Activated naive CD4-positive, alpha-beta T cell treated with anti-CD3 and anti-CD28 coated beads, Interleukin-2, amount 50 U/mL, for 72 hours (primary cell): ENCODE measurements around the gene TTC21B. TPM values are rescaled to one million over a fixed set of nuclear protein-coding genes. Genes with fewer than 3 reads are reported as not detected.

Source experiments
- ATAC-seq, 2 donors: fragments of 150-1000 bp; cut with Tn5 transposase; 2 replicates each; pipeline ENCODE4 v1.10.0; 2021; ENCODE audit warnings: mild to moderate bottlenecking in 2 of 2, moderate library complexity in 2 of 2
- DNase-seq, 2 donors: peaks; one replicate each; pipeline ENCODE4 v3.0.0; 2021 to 2022; ENCODE audit warnings: low spot score in 2 of 2
- H3K27ac Mint-ChIP-seq, 2 donors: one replicate each; pipeline ENCODE4 v1.8.0; 2022; ENCODE audit warnings: mild to moderate bottlenecking in 2 of 2, mixed read lengths in 2 of 2
- H3K36me3 Mint-ChIP-seq, 2 donors: one replicate each; pipeline ENCODE4 v1.8.0; 2022; ENCODE audit warnings: mixed read lengths in 2 of 2
- H3K9me3 Mint-ChIP-seq, 2 donors: one replicate each; pipeline ENCODE4 v1.8.0; 2022; ENCODE audit warnings: mixed read lengths in 2 of 2
- total RNA-seq, 2 donors: library from RNA; stranded (reverse); gene quantifications; one replicate each; pipeline ENCODE4 v1.2.3, GENCODE V29; 2022

Gene TTC21B
- total RNA-seq, 2 donors from 2014 or later = 22.6 to 27.3 TPM

GRCh38 chr2:165941827-165942226, 11.7 kb downstream of the TTC21B start:
- ATAC-seq (no peak), DNase-seq (no peak)
- no peak overlapping the region for H3K27ac Mint-ChIP-seq
- H3K36me3 Mint-ChIP-seq = peaks cover 15 to 24% of the 10 kb centered on the region in 2 donors
- H3K9me3 Mint-ChIP-seq = no peaks in the 10 kb centered on the region

- peak overlapping the region in 1 of 2 donors; percentile 13 for H3K27ac Mint-ChIP-seq
- H3K9me3 Mint-ChIP-seq = no peaks in the 10 kb centered on the region
- ATAC-seq = no peak
- DNase-seq = no peak
- H3K36me3 Mint-ChIP-seq = peaks cover 15 to 31% of the 10 kb centered on the region in 2 donors
Measured at GRCh38 chr2:165938237-165938636, 15.3 kb downstream of the TTC21B start.

- H3K9me3 Mint-ChIP-seq = no peaks in the 10 kb centered on the region
- no peak for DNase-seq
- H3K27ac Mint-ChIP-seq = no peak overlapping the region
- ATAC-seq = no peak
- H3K36me3 Mint-ChIP-seq = peaks cover 2 to 10% of the 10 kb centered on the region in 2 donors
Measured at GRCh38 chr2:165933211-165933910, 20.2 kb downstream of the TTC21B start.

GRCh38 chr2:165927774-165928173, 25.8 kb downstream of the TTC21B start:
- peaks cover 4 to 6% of the 10 kb centered on the region in 2 donors for H3K36me3 Mint-ChIP-seq
- H3K9me3 Mint-ChIP-seq = no peaks in the 10 kb centered on the region
- ATAC-seq (no peak), DNase-seq (no peak)
- H3K27ac Mint-ChIP-seq = no peak overlapping the region

- DNase-seq = no peak
- no peak overlapping the region for H3K27ac Mint-ChIP-seq
- peaks cover 4 to 6% of the 10 kb centered on the region in 2 donors for H3K36me3 Mint-ChIP-seq
- no peaks in the 10 kb centered on the region for H3K9me3 Mint-ChIP-seq
- no peak for ATAC-seq
Measured at GRCh38 chr2:165927353-165927752, 26.2 kb downstream of the TTC21B start.

- peaks cover 4 to 12% of the 10 kb centered on the region in 2 donors for H3K36me3 Mint-ChIP-seq
- DNase-seq = no peak
- H3K9me3 Mint-ChIP-seq = no peaks in the 10 kb centered on the region
- no peak for ATAC-seq
- no peak overlapping the region for H3K27ac Mint-ChIP-seq
Measured at GRCh38 chr2:165924946-165925345, 28.6 kb downstream of the TTC21B start.

- DNase-seq (no peak), ATAC-seq (no peak)
- Mint-ChIP-seq H3K27ac (peak overlapping the region in 1 of 2 donors; percentile 20), H3K9me3 (no peaks in the 10 kb centered on the region), H3K36me3 (peaks cover 6 to 15% of the 10 kb centered on the region in 2 donors)
Measured at GRCh38 chr2:165920748-165921147, 32.8 kb downstream of the TTC21B start.

GRCh38 chr2:165913636-165914035, 39.9 kb downstream of the TTC21B start:
- no peak for DNase-seq
- ATAC-seq = no peak
- H3K27ac Mint-ChIP-seq = no peak overlapping the region
- no peaks in the 10 kb centered on the region for H3K9me3 Mint-ChIP-seq
- peaks cover 6 to 9% of the 10 kb centered on the region in 2 donors for H3K36me3 Mint-ChIP-seq

- no peak for ATAC-seq
- Mint-ChIP-seq H3K27ac (no peak overlapping the region), H3K36me3 (peaks cover 2 to 6% of the 10 kb centered on the region in 2 donors), H3K9me3 (no peaks in the 10 kb centered on the region)
- no peak for DNase-seq
Measured at GRCh38 chr2:165911981-165912380, 41.6 kb downstream of the TTC21B start.

GRCh38 chr2:165911231-165911630, 42.3 kb downstream of the TTC21B start:
- H3K36me3 Mint-ChIP-seq = peaks cover 0 to 6% of the 10 kb centered on the region in 2 donors
- DNase-seq (no peak), ATAC-seq (no peak)
- no peak overlapping the region for H3K27ac Mint-ChIP-seq
- H3K9me3 Mint-ChIP-seq = no peaks in the 10 kb centered on the region

GRCh38 chr2:165909466-165909865, 44.1 kb downstream of the TTC21B start:
- H3K27ac Mint-ChIP-seq = no peak overlapping the region
- H3K36me3 Mint-ChIP-seq = peaks cover 0 to 8% of the 10 kb centered on the region in 2 donors
- DNase-seq (no peak), ATAC-seq (no peak)
- no peaks in the 10 kb centered on the region for H3K9me3 Mint-ChIP-seq

- ATAC-seq = no peak
- Mint-ChIP-seq H3K9me3 (no peaks in the 10 kb centered on the region), H3K36me3 (peaks cover 4 to 6% of the 10 kb centered on the region in 2 donors), H3K27ac (no peak overlapping the region)
- no peak for DNase-seq
Measured at GRCh38 chr2:165905854-165906253, 47.7 kb downstream of the TTC21B start.

GRCh38 chr2:165905269-165905668, 48.3 kb downstream of the TTC21B start:
- H3K9me3 Mint-ChIP-seq = no peaks in the 10 kb centered on the region
- DNase-seq = no peak
- H3K27ac Mint-ChIP-seq = no peak overlapping the region
- peaks cover 4 to 6% of the 10 kb centered on the region in 2 donors for H3K36me3 Mint-ChIP-seq
- no peak for ATAC-seq

- Mint-ChIP-seq H3K36me3 (peaks cover 4 to 10% of the 10 kb centered on the region in 2 donors), H3K27ac (no peak overlapping the region), H3K9me3 (no peaks in the 10 kb centered on the region)
- ATAC-seq (no peak), DNase-seq (no peak)
Measured at GRCh38 chr2:165904432-165904831, 49.1 kb downstream of the TTC21B start.

GRCh38 chr2:165903406-165903805, 50.2 kb downstream of the TTC21B start:
- Mint-ChIP-seq H3K27ac (peak overlapping the region in 1 of 2 donors; percentile 80), H3K9me3 (no peaks in the 10 kb centered on the region), H3K36me3 (peaks cover 6 to 17% of the 10 kb centered on the region in 2 donors)
- ATAC-seq (no peak), DNase-seq (no peak)

- H3K27ac Mint-ChIP-seq = peak overlapping the region; percentile 44 to 80
- H3K36me3 Mint-ChIP-seq = peaks cover 10 to 18% of the 10 kb centered on the region in 2 donors
- no peaks in the 10 kb centered on the region for H3K9me3 Mint-ChIP-seq
- peak in 1 of 2 donors; percentile 31 for ATAC-seq
- no peak for DNase-seq
Measured at GRCh38 chr2:165902934-165903333, 50.6 kb downstream of the TTC21B start.

- H3K9me3 Mint-ChIP-seq = no peaks in the 10 kb centered on the region
- ATAC-seq = no peak
- no peak overlapping the region for H3K27ac Mint-ChIP-seq
- no peak for DNase-seq
- peaks cover 22 to 24% of the 10 kb centered on the region in 2 donors for H3K36me3 Mint-ChIP-seq
Measured at GRCh38 chr2:165901620-165902298, 51.8 kb downstream of the TTC21B start.

GRCh38 chr2:165899311-165899710, 54.3 kb downstream of the TTC21B start:
- peaks cover 18 to 24% of the 10 kb centered on the region in 2 donors for H3K36me3 Mint-ChIP-seq
- ATAC-seq (no peak), DNase-seq (no peak)
- no peak overlapping the region for H3K27ac Mint-ChIP-seq
- no peaks in the 10 kb centered on the region for H3K9me3 Mint-ChIP-seq
